Neural cell (in vitro differentiated cells): ENCODE results near the gene KCNJ8. TPM values are rescaled to one million over a fixed set of nuclear protein-coding genes. Genes with fewer than 3 reads are reported as not detected.
"Not testable (repeated sequence)": the region's sequence is repeated elsewhere in the genome, so short reads cannot be mapped to it uniquely, and the experiment has no call there.

ENCODE experiments used
- H2AFZ ChIP-seq: fragments of 200-600, 300-800 bp; sonication (generic), shearing (Covaris generic); 2 replicates; pipeline ENCODE4 v1.6.0; 2014; ENCODE audit warnings: low read depth, mild to moderate bottlenecking, antibody characterized with exemption, low read length, moderate library complexity
- H3F3A ChIP-seq: fragments of 200-600 bp; shearing (Covaris generic); 2 replicates; pipeline ENCODE4 v1.6.1; 2016; ENCODE audit warnings: mild to moderate bottlenecking, moderate library complexity, mixed read lengths, antibody characterized with exemption, low read length; ENCODE audit not compliant: insufficient read depth, poor library complexity, severe bottlenecking
- H3K27ac ChIP-seq: fragments of 200-600, 300-800 bp; sonication (generic), shearing (Covaris generic); 2 replicates; pipeline ENCODE4 v1.5.1; 2014; ENCODE audit warnings: mild to moderate bottlenecking, low read length, moderate library complexity
- H3K27me3 ChIP-seq: fragments of 300-800, 200-600 bp; sonication (generic), shearing (Covaris generic); 2 replicates; pipeline ENCODE4 v1.6.0; 2014; ENCODE audit warnings: mild to moderate bottlenecking, low read depth, low read length, moderate library complexity; ENCODE audit not compliant: insufficient read depth
- H3K36me3 ChIP-seq: fragments of 300-800, 200-600 bp; sonication (generic), shearing (Covaris generic); 2 replicates; pipeline ENCODE4 v1.5.1; 2014; ENCODE audit warnings: mild to moderate bottlenecking, antibody characterized with exemption, low read length, moderate library complexity; ENCODE audit not compliant: insufficient read depth
- H3K4me2 ChIP-seq: fragments of 300-800, 200-600 bp; sonication (generic), shearing (Covaris generic); 2 replicates; pipeline ENCODE4 v1.6.0; 2014; ENCODE audit warnings: mild to moderate bottlenecking, low read length
- H3K4me3 ChIP-seq: fragments of 300-800, 200-600 bp; sonication (generic), shearing (Covaris generic); 2 replicates; pipeline ENCODE4 v1.5.1; 2014; ENCODE audit warnings: mild to moderate bottlenecking, low read length, moderate library complexity
- H3K79me2 ChIP-seq: fragments of 200-600 bp; shearing (Covaris generic); replicated peaks from 2 replicates; pipeline ENCODE4 v1.6.0; 2014; ENCODE audit warnings: mild to moderate bottlenecking, low read length, moderate library complexity; ENCODE audit not compliant: insufficient read depth
- H3K9ac ChIP-seq: fragments of 300-800, 200-600 bp; sonication (generic), shearing (Covaris generic); 2 replicates; pipeline ENCODE4 v1.6.1; 2016; ENCODE audit warnings: mild to moderate bottlenecking, low read length, mixed read lengths
- H3K9me2 ChIP-seq: fragments of 200-600 bp; shearing (Covaris generic); 2 replicates; pipeline ENCODE4 v1.6.1; 2016; ENCODE audit warnings: mild to moderate bottlenecking, low read length, mixed read lengths; ENCODE audit not compliant: insufficient read depth
- H3K9me3 ChIP-seq: fragments of 200-600, 300-800 bp; sonication (generic), shearing (Covaris generic); 2 replicates; pipeline ENCODE4 v1.6.1; 2016; ENCODE audit warnings: mild to moderate bottlenecking, mixed run types, low read length, moderate library complexity, mixed read lengths
- H4K20me1 ChIP-seq: fragments of 200-600 bp; shearing (Covaris generic); 2 replicates; pipeline ENCODE4 v1.6.1; 2016; ENCODE audit warnings: mild to moderate bottlenecking, mixed run types; ENCODE audit not compliant: insufficient read depth
- CTCF ChIP-seq: fragments of 450-650 bp; IDR thresholded peaks from 2 replicates; pipeline ENCODE4 v1.5.1; 2014; ENCODE audit warnings: antibody characterized with exemption, mild to moderate bottlenecking, moderate library complexity; ENCODE audit not compliant: poor library complexity, severe bottlenecking
- EP300 ChIP-seq: fragments of 450-650 bp; conservative IDR thresholded peaks from 2 replicates; pipeline ENCODE4 v1.6.1; 2014; ENCODE audit warnings: antibody characterized with exemption, mild to moderate bottlenecking, moderate library complexity; ENCODE audit not compliant: poor library complexity, severe bottlenecking
- EZH2 ChIP-seq: fragments of 200-600, 300-800 bp; shearing (Covaris generic), sonication (generic); IDR thresholded peaks from 2 replicates; pipeline ENCODE4 v1.6.1; 2014; ENCODE audit warnings: antibody characterized with exemption, low read length, borderline replicate concordance, mild to moderate bottlenecking; ENCODE audit not compliant: insufficient read depth, poor library complexity, severe bottlenecking
- MXI1 ChIP-seq: fragments of 450-650 bp; conservative IDR thresholded peaks from 2 replicates; pipeline ENCODE4 v1.6.1; 2014; ENCODE audit warnings: antibody characterized with exemption, mild to moderate bottlenecking; ENCODE audit not compliant: poor library complexity, severe bottlenecking
- POLR2AphosphoS5 ChIP-seq: IDR thresholded peaks from 2 replicates; pipeline ENCODE4 v1.6.1; 2012
- RAD21 ChIP-seq: fragments of 450-650 bp; conservative IDR thresholded peaks from 2 replicates; pipeline ENCODE4 v1.6.1; 2014; ENCODE audit warnings: antibody characterized with exemption, mild to moderate bottlenecking, moderate library complexity
- SMC3 ChIP-seq: fragments of 450-650 bp; conservative IDR thresholded peaks from 2 replicates; pipeline ENCODE4 v1.6.1; 2014; ENCODE audit warnings: antibody characterized with exemption, mild to moderate bottlenecking, moderate library complexity; ENCODE audit not compliant: poor library complexity
- TAF1 ChIP-seq: IDR thresholded peaks from 2 replicates; pipeline ENCODE4 v1.6.1; 2012; ENCODE audit warnings: low read depth
- polyA plus RNA-seq: library from polyadenylated mRNA; depleted of rRNA; stranded (reverse); fragments of >200 nt; gene quantifications from 2 replicates; pipeline ENCODE4 v1.2.3, GENCODE V29; 2014
- TF ChIP-seq, protein P1 (sequence below): IDR thresholded peaks from 2 replicates; pipeline ENCODE4 v1.6.1; 2012; ENCODE audit warnings: borderline replicate concordance

The KCNJ8 gene
- polyA plus RNA-seq, 1 donor from 2014 or later, result not detected

GRCh38 chr12:21788089-21788983 is 13.8 kb upstream of the KCNJ8 start:
- no peak for TF ChIP-seq CTCF
- TF ChIP-seq, protein P1, sequence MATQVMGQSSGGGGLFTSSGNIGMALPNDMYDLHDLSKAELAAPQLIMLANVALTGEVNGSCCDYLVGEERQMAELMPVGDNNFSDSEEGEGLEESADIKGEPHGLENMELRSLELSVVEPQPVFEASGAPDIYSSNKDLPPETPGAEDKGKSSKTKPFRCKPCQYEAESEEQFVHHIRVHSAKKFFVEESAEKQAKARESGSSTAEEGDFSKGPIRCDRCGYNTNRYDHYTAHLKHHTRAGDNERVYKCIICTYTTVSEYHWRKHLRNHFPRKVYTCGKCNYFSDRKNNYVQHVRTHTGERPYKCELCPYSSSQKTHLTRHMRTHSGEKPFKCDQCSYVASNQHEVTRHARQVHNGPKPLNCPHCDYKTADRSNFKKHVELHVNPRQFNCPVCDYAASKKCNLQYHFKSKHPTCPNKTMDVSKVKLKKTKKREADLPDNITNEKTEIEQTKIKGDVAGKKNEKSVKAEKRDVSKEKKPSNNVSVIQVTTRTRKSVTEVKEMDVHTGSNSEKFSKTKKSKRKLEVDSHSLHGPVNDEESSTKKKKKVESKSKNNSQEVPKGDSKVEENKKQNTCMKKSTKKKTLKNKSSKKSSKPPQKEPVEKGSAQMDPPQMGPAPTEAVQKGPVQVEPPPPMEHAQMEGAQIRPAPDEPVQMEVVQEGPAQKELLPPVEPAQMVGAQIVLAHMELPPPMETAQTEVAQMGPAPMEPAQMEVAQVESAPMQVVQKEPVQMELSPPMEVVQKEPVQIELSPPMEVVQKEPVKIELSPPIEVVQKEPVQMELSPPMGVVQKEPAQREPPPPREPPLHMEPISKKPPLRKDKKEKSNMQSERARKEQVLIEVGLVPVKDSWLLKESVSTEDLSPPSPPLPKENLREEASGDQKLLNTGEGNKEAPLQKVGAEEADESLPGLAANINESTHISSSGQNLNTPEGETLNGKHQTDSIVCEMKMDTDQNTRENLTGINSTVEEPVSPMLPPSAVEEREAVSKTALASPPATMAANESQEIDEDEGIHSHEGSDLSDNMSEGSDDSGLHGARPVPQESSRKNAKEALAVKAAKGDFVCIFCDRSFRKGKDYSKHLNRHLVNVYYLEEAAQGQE, result no peak
- no peak for TF ChIP-seq EZH2
- no peak for TF ChIP-seq MXI1
- no peak for TF ChIP-seq POLR2AphosphoS5
- no peak for TF ChIP-seq SMC3
- TF ChIP-seq RAD21, result no peak
- TF ChIP-seq TAF1, result no peak
- no peak for TF ChIP-seq EP300
- no peak overlapping the region for H2AFZ ChIP-seq

DNA sequence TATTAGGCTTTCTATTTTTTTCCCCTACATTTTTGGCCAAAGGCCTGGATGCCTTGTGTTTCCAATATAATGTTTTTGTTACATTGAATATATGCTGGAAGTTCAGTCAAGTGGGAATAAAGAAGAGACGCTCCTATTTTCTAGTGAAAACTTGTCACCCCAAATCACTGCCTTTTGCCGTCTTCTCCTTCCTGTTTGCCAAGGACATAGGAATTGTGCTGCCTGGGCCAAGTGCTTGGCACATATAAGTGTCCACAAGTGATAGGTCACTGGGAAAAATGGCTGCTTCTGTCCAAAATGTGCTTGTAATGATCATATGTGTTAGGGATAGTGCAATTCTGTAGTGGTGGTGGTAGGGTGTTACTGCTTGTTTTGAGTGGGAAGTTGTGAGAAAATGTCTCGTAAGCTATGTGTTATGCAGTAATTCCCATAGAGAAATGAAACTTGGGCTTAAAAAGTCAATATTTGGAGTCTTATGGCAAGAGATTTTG is 11.6 kb upstream of the KCNJ8 start:
- Histone ChIP-seq H3K9me2 (no peaks in the 10 kb centered on the region), H4K20me1 (no peaks in the 10 kb centered on the region), H3K36me3 (no peaks in the 10 kb centered on the region), H3K79me2 (no peaks in the 10 kb centered on the region), H3K4me2 (no peak overlapping the region), H3K9me3 (no peaks in the 10 kb centered on the region), H3K4me3 (no peak overlapping the region), H3K27ac (no peak overlapping the region), H3K27me3 (no peaks in the 10 kb centered on the region), H3K9ac (no peak overlapping the region), H3F3A (no peaks in the 10 kb centered on the region), H2AFZ (no peak overlapping the region)
- TF ChIP-seq CTCF, result no peak

More at GRCh38 chr12:21788089-21788983, 13.8 kb upstream of the KCNJ8 start:
- Histone ChIP-seq H3K36me3 (no peaks in the 10 kb centered on the region), H3K4me2 (no peak overlapping the region), H3K9me2 (no peaks in the 10 kb centered on the region), H3K4me3 (no peak overlapping the region), H3K79me2 (no peaks in the 10 kb centered on the region), H3K9ac (no peak overlapping the region), H3K9me3 (no peaks in the 10 kb centered on the region), H3K27ac (no peak overlapping the region), H3K27me3 (no peaks in the 10 kb centered on the region), H3F3A (no peaks in the 10 kb centered on the region), H4K20me1 (no peaks in the 10 kb centered on the region)

DNA sequence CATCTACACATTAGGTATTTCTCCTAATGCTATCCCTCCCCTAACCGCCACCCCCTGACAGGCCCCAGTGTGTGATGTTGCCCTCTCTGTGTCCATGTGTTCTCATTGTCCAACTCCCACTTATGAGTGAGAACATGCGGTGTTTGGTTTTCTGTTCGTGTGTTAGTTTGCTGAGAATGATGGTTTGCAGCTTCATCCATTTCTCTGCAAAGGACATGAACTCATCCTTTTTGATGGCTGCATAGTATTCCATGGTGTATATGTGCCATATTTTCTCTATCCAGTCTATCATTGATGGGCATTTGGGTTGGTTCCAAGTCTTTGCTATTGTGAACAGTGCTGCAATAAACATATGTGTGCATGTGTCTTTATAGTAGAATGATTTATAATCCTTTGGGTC is 8.2 kb upstream of the KCNJ8 start:
- H3K4me3 ChIP-seq, H3K27me3 ChIP-seq, H3F3A ChIP-seq, H3K79me2 ChIP-seq, H3K36me3 ChIP-seq, H3K4me2 ChIP-seq, H3K27ac ChIP-seq, H3K9me2 ChIP-seq, H4K20me1 ChIP-seq, H2AFZ ChIP-seq, H3K9me3 ChIP-seq, H3K9ac ChIP-seq: not testable (repeated sequence)
